GM23338 (cell line): Measurements from ENCODE around the gene EZH2. TPM values are rescaled to one million over a fixed set of nuclear protein-coding genes. Genes with fewer than 3 reads are reported as not detected.

Source experiments
- ATAC-seq: fragments of 200-7000 bp; cut with Tn5 transposase; 3 replicates; pipeline ENCODE4 v1.9.1; 2020
- DNase-seq: peaks from one replicate; pipeline ENCODE4 v3.0.0-alpha.2; 2015; ENCODE audit warnings: low spot score
- H2AFZ ChIP-seq: fragments of 200-600 bp; sonication (generic); 2 replicates; pipeline ENCODE4 v1.8.0; 2016; ENCODE audit warnings: antibody characterized with exemption, mild to moderate bottlenecking, moderate library complexity
- H3F3A ChIP-seq: fragments of 200-600 bp; sonication (generic); replicated peaks from 2 replicates; pipeline ENCODE4 v1.8.0; 2017; ENCODE audit warnings: antibody characterized with exemption, mixed run types, low read depth
- H3K27ac ChIP-seq: fragments of 200-600 bp; sonication (generic); 2 replicates; pipeline ENCODE4 v1.6.1; 2016; ENCODE audit warnings: low read depth
- H3K27me3 ChIP-seq: fragments of 200-600 bp; sonication (generic); 2 replicates; pipeline ENCODE4 v1.8.0; 2016; ENCODE audit warnings: mild to moderate bottlenecking, mixed run types, moderate library complexity; ENCODE audit not compliant: insufficient read depth
- H3K36me3 ChIP-seq: fragments of 200-600 bp; sonication (generic); 2 replicates; pipeline ENCODE4 v1.8.0; 2016; ENCODE audit warnings: mild to moderate bottlenecking; ENCODE audit not compliant: insufficient read depth
- H3K4me1 ChIP-seq: fragments of 200-600 bp; sonication (generic); 2 replicates; pipeline ENCODE4 v1.8.0; 2016; ENCODE audit warnings: mild to moderate bottlenecking, moderate library complexity; ENCODE audit not compliant: insufficient read depth
- H3K4me2 ChIP-seq: fragments of 200-600 bp; sonication (generic); 2 replicates; pipeline ENCODE4 v1.7.1; 2017; ENCODE audit warnings: mixed run types
- H3K4me3 ChIP-seq: fragments of 200-600 bp; sonication (generic); 2 replicates; pipeline ENCODE4 v1.6.1; 2016; ENCODE audit warnings: mixed run types
- H3K79me2 ChIP-seq: fragments of 200-600 bp; sonication (generic); replicated peaks from 2 replicates; pipeline ENCODE4 v1.8.0; 2017; ENCODE audit warnings: mild to moderate bottlenecking; ENCODE audit not compliant: insufficient read depth
- H3K9me2 ChIP-seq: fragments of 200-600 bp; sonication (generic); 2 replicates; pipeline ENCODE4 v1.8.0; 2017; ENCODE audit not compliant: insufficient read depth
- H4K20me1 ChIP-seq: fragments of 200-600 bp; sonication (generic); replicated peaks from 2 replicates; pipeline ENCODE4 v1.8.0; 2017; ENCODE audit warnings: mild to moderate bottlenecking; ENCODE audit not compliant: insufficient read depth
- H3K27ac Mint-ChIP-seq: 2 replicates; pipeline ENCODE4 v1.8.0; 2020; ENCODE audit warnings: inconsistent platforms, mild to moderate bottlenecking, moderate library complexity, mixed read lengths
- H3K27me3 Mint-ChIP-seq: 3 replicates; pipeline ENCODE4 v1.8.0; 2022; ENCODE audit warnings: low read depth, mild to moderate bottlenecking, moderate library complexity, mixed read lengths, inconsistent platforms; ENCODE audit not compliant: insufficient read depth, poor library complexity
- H3K36me3 Mint-ChIP-seq: 3 replicates; pipeline ENCODE4 v1.8.0; 2021; ENCODE audit warnings: low read depth, mild to moderate bottlenecking, inconsistent platforms, moderate library complexity, mixed read lengths
- H3K4me1 Mint-ChIP-seq: 3 replicates; pipeline ENCODE4 v1.8.0; 2020; ENCODE audit warnings: mild to moderate bottlenecking, inconsistent platforms, mixed read lengths
- H3K4me3 Mint-ChIP-seq: 3 replicates; pipeline ENCODE4 v1.8.0; 2021; ENCODE audit warnings: moderate library complexity, mild to moderate bottlenecking, inconsistent platforms, mixed read lengths
- H3K9me3 Mint-ChIP-seq: 3 replicates; pipeline ENCODE4 v1.8.0; 2020; ENCODE audit warnings: moderate library complexity, mild to moderate bottlenecking, inconsistent platforms, mixed read lengths
- EZH2 ChIP-seq: fragments of 200-600 bp; sonication (generic); IDR thresholded peaks from one replicate; pipeline ENCODE4 v1.8.0; 2017; ENCODE audit warnings: antibody characterized with exemption, mild to moderate bottlenecking, low read depth; ENCODE audit not compliant: unreplicated experiment
- EZH2phosphoT487 ChIP-seq: fragments of 200-600 bp; sonication (generic); IDR thresholded peaks from one replicate; pipeline ENCODE4 v1.8.1; 2018; ENCODE audit warnings: antibody characterized with exemption; ENCODE audit not compliant: unreplicated experiment
- NANOG ChIP-seq: IDR thresholded peaks from 2 replicates; pipeline ENCODE4 v1.6.1; 2016; ENCODE audit warnings: antibody characterized with exemption, borderline replicate concordance
- POLR2AphosphoS5 ChIP-seq: IDR thresholded peaks from 2 replicates; pipeline ENCODE4 v1.6.1; 2016; ENCODE audit warnings: antibody characterized with exemption, low read depth
- REST ChIP-seq: IDR thresholded peaks from one replicate; pipeline ENCODE4 v1.6.1; 2018; ENCODE audit warnings: antibody characterized with exemption; ENCODE audit not compliant: unreplicated experiment
- STAT1 ChIP-seq: IDR thresholded peaks from one replicate; pipeline ENCODE4 v1.6.1; 2016; ENCODE audit warnings: antibody characterized with exemption; ENCODE audit not compliant: unreplicated experiment
- ZNF462 ChIP-seq: fragments of 250-450 bp; sonication (Bioruptor Pico); IDR thresholded peaks from 2 replicates; pipeline ENCODE4 v1.5.0; 2020; ENCODE audit warnings: mild to moderate bottlenecking, moderate library complexity
- polyA plus RNA-seq: library from polyadenylated mRNA; unstranded; fragments of >200 nt; fragmentation: Nextera tagmentation; extraction: Ambion mirVana; gene quantifications from 2 replicates; pipeline ENCODE4 v1.2.1, GENCODE V29; 2016
- total RNA-seq: library from RNA; depleted of rRNA; stranded (reverse); fragments of >200 nt; shearing (Covaris generic); gene quantifications from 2 replicates; pipeline ENCODE4 v1.2.3, GENCODE V29; 2014

Gene EZH2
- total and polyA plus RNA-seq, 2 experiments from 2014 or later: 33.9 to 38.6 TPM

GRCh38 chr7:148790850-148791249 is 93.2 kb downstream of the EZH2 start:
- ATAC-seq: no peak
- no peaks in the 10 kb centered on the region; the same call in 1 of the 2 replicates for H3K79me2 ChIP-seq
- Mint-ChIP-seq H3K27me3 (no peaks in the 10 kb centered on the region), H3K36me3 (peaks cover 90% of the 10 kb centered on the region), H3K4me3 (no peak overlapping the region), H3K27ac (no peak overlapping the region), H3K9me3 (no peaks in the 10 kb centered on the region), H3K4me1 (no peaks in the 10 kb centered on the region)
- DNase-seq: no peak
- no peaks in the 10 kb centered on the region for H3K9me2 ChIP-seq
- peaks cover 75% of the 10 kb centered on the region for H3K36me3 ChIP-seq
- no peaks in the 10 kb centered on the region for H3K27me3 ChIP-seq
- peaks cover 10% of the 10 kb centered on the region for H4K20me1 ChIP-seq
- TF ChIP-seq ZNF462 (CRISPR knock-in tag) (no peak), EZH2 (no peak), NANOG (no peak), EZH2phosphoT487 (no peak), POLR2AphosphoS5 (no peak), STAT1 (no peak), REST (no peak)
- no peak overlapping the region for H2AFZ ChIP-seq
- H3K4me2 ChIP-seq: no peak overlapping the region
- H3F3A ChIP-seq: peaks cover 2% of the 10 kb centered on the region; the same call in 1 of the 2 replicates
- no peak overlapping the region for H3K27ac ChIP-seq
- no peaks in the 10 kb centered on the region for H3K4me1 ChIP-seq
- H3K4me3 ChIP-seq: no peak overlapping the region
